Measurements from ENCODE around the gene RTN4RL1.
"Not testable (repeated sequence)": the region's sequence is repeated elsewhere in the genome, so short reads cannot be mapped to it uniquely, and the experiment has no call there.

Gene RTN4RL1

DNA sequence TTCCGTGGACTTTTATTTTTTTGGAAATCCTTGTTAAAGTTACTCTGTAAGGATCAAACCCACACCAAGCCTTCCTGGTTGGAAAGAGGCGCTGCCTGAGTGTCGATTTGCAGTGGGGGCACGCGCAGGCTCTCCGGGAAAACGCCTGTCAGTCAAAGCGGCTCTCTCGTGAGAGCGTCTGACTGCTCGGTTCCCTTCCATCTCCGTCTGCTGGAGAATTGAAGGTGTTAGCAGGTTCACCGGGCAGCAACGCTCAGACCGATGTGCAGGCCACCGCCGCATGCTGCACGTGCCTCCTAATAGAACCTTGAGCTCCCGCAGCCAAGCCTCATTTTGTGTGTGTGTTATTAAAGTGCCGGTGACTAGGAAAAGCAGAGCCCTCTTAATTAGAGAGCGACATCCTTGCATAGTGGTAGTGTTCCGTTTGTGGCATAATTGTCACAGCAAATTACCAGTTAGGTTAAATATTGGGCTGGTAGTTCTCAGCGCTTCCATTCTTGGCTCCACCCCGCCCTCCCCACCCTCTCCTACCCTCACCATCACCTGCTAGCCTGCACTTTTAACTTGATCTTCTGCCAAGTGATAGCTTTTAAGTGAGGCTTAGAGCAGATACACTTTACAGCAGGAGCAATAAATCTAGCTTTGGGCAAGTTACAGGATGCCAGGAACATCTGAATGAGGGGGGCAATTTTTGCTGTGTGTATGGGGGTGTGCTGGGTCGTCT lies 119.8 kb downstream of the RTN4RL1 start:
- Histone ChIP-seq H3K27me3 (ENCODE audit: control insufficient read depth, insufficient read depth, low read length) (peaks cover 61% of the 10 kb centered on the region), H3K9ac (ENCODE audit: low read length) (no peak overlapping the region), H3K4me3 (ENCODE audit: low read length) (no peak overlapping the region), H3K36me3 (ENCODE audit: control insufficient read depth, insufficient read depth, low read length) (no peaks in the 10 kb centered on the region), H3K4me1 (ENCODE audit: control insufficient read depth, insufficient read depth, low read length) (peaks cover 17% of the 10 kb centered on the region), H3K9me3 (ENCODE audit: control insufficient read depth, low read length) (no peaks in the 10 kb centered on the region)

DNA sequence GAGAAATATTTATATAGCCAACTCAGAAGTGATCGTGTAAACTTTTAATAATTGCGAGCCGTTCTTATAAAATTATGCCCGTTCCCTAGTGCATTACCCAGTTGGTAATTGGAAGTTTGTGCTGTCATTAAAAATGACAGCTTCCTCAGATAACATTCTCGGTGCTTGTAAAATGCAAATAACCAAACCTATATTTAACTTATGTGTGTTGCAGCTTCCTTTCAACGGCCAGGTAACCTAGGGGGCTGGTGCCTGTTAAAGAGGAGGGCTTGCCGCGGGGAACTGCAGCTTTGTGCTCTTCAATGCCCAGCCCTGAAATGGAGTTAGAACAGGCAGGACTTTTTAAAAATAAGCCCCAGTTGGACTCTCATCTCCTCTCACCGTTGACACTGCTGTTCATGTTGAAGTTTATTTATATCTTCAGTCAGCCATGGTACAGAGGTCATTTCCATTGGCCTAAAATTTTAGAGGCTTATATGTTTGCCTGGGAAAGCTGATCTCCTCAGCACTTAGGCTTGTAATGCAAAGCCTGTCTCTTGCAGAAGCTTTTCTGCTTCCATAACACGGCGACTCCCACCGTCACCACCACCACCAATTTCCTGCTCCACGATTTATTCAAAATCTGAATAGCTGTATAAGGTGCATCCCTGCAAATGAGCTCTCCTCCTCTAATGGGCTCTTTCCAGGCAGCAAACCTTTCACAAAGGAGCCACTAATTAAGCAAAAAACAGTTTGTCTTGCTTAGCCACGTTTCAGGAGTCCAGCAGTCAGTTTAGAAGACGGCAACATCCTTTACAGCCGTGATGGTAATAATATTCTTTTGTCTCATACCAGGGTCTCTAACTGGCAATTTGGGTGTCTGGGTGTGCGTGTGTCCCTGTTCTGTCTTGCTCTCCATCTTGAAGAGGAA lies 120.6 kb downstream of the RTN4RL1 start:
- H3K4me3 ChIP-seq (ENCODE audit: low read length), result no peak overlapping the region
- peaks cover 53% of the 10 kb centered on the region for H3K27me3 ChIP-seq (ENCODE audit: control insufficient read depth, insufficient read depth, low read length)
- H3K9ac ChIP-seq (ENCODE audit: low read length), result no peak overlapping the region
- H3K4me1 ChIP-seq (ENCODE audit: control insufficient read depth, insufficient read depth, low read length), result peaks cover 17% of the 10 kb centered on the region
- no peaks in the 10 kb centered on the region for H3K36me3 ChIP-seq (ENCODE audit: control insufficient read depth, insufficient read depth, low read length)
- no peaks in the 10 kb centered on the region for H3K9me3 ChIP-seq (ENCODE audit: control insufficient read depth, low read length)

DNA sequence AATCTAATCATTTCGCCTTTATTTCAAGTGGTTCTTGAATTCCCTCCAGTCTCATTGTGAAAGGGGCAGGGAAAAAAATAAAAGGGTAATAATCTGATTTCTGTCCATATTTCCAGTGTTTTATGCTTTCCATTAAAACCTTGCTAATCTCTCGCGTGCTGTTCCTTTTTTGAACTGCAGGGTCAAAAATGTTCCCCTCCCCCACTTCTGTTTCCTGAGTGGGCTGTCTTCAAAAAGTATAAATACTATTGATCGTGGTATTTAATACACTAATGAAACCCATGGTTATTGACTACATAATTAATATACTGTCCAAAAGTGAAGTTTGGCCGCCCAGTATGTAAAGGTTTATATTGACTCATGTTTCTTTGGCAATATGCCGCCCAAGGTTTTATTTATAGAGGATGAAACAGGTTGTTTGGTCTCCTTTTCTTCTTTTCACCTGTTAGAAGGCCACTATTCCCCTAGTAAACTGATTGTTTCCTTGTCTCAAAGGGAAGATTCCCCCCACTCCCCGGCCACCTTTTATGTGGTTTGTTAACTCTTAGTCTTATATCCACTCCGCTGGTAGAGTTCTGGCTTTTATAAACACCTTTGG lies 125.6 kb downstream of the RTN4RL1 start:
- no peak overlapping the region for H3K4me3 ChIP-seq (ENCODE audit: low read length)
- H3K9ac ChIP-seq (ENCODE audit: low read length), result no peak overlapping the region
- peaks cover 7% of the 10 kb centered on the region for H3K27me3 ChIP-seq (ENCODE audit: control insufficient read depth, insufficient read depth, low read length)
- H3K36me3 ChIP-seq (ENCODE audit: control insufficient read depth, insufficient read depth, low read length), result peaks cover 6% of the 10 kb centered on the region
- H3K9me3 ChIP-seq (ENCODE audit: control insufficient read depth, low read length), result no peaks in the 10 kb centered on the region
- H3K4me1 ChIP-seq (ENCODE audit: control insufficient read depth, insufficient read depth, low read length), result peaks cover 5% of the 10 kb centered on the region

DNA sequence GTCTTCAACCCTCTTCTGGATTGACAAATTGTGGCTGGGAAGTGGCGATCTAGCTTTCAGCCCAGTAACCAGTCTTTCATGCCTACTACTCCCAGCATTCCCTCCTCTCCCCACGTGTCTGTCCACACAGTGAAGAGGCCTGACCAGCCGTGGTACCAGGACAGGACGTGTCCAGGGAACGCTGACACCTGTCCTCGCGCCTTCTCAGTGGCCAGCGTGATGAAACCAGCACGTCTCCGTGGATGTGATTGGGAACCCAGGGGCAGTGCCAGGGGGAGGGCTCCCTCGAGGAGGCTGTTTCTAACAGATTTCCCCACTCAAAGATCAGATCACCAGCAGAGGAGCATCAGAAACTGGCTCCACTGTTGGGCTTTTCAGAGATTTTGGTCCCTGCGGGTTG lies 126.3 kb downstream of the RTN4RL1 start:
- H3K36me3 ChIP-seq (ENCODE audit: control insufficient read depth, insufficient read depth, low read length), result peaks cover 6% of the 10 kb centered on the region
- H3K9ac ChIP-seq (ENCODE audit: low read length), result no peak overlapping the region
- no peak overlapping the region for H3K4me3 ChIP-seq (ENCODE audit: low read length)
- no peaks in the 10 kb centered on the region for H3K9me3 ChIP-seq (ENCODE audit: control insufficient read depth, low read length)
- H3K4me1 ChIP-seq (ENCODE audit: control insufficient read depth, insufficient read depth, low read length), result no peaks in the 10 kb centered on the region
- H3K27me3 ChIP-seq (ENCODE audit: control insufficient read depth, insufficient read depth, low read length), result peaks cover 1% of the 10 kb centered on the region

DNA sequence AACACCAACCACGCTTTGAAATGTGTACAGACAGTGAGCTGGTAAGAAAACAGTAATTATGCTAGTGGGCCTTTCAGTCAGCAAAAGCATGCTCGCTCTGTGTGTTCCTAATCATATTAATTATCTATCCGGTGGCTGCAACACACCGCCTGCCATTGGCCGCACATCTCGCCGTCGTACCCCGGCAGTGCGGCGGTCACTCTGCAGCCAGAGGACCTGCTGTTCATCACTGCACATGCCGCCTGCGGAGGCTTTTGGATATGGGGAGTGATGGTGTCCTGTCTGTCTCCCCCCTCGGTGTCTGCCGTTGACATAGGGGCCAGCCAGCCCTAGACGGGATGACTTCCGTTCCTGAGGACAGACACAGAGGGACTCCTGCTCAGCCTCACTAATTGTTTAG lies 126.8 kb downstream of the RTN4RL1 start:
- H3K36me3 ChIP-seq (ENCODE audit: control insufficient read depth, insufficient read depth, low read length), result peaks cover 6% of the 10 kb centered on the region
- H3K9ac ChIP-seq (ENCODE audit: low read length), result no peak overlapping the region
- H3K4me3 ChIP-seq (ENCODE audit: low read length), result no peak overlapping the region
- H3K4me1 ChIP-seq (ENCODE audit: control insufficient read depth, insufficient read depth, low read length), result no peaks in the 10 kb centered on the region
- H3K27me3 ChIP-seq (ENCODE audit: control insufficient read depth, insufficient read depth, low read length), result no peaks in the 10 kb centered on the region
- no peaks in the 10 kb centered on the region for H3K9me3 ChIP-seq (ENCODE audit: control insufficient read depth, low read length)

DNA sequence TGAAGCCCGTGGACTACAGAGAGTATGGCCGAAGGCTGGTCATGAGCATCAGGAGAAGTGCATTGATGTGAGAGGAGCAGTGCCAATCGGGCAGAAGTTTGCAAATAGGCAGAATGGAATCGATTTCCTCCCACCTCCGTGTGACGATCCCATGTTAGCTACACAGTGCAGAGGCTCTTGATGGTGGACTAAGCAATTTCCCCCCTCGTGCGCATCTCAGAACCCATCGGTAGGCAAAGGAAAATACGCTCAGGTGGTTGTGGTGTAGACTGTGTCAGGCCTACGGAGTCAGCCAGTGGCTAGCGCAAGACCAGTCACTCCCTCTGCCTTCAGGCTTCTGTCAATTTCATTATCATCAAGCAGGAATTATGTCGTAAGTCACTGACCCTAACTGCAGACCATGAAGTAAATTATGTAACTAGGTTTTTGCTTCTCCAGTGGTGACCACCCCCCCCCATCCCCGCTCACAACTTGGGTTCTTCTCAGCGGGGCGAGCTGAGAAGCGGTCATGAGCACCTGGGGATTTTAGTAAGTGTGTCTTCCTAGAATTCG lies 128.0 kb downstream of the RTN4RL1 start:
- no peaks in the 10 kb centered on the region for H3K27me3 ChIP-seq (ENCODE audit: control insufficient read depth, insufficient read depth, low read length)
- H3K9ac ChIP-seq (ENCODE audit: low read length), result no peak overlapping the region
- H3K36me3 ChIP-seq (ENCODE audit: control insufficient read depth, insufficient read depth, low read length), result peaks cover 6% of the 10 kb centered on the region
- no peak overlapping the region for H3K4me3 ChIP-seq (ENCODE audit: low read length)
- H3K9me3 ChIP-seq (ENCODE audit: control insufficient read depth, low read length), result no peaks in the 10 kb centered on the region
- no peaks in the 10 kb centered on the region for H3K4me1 ChIP-seq (ENCODE audit: control insufficient read depth, insufficient read depth, low read length)

DNA sequence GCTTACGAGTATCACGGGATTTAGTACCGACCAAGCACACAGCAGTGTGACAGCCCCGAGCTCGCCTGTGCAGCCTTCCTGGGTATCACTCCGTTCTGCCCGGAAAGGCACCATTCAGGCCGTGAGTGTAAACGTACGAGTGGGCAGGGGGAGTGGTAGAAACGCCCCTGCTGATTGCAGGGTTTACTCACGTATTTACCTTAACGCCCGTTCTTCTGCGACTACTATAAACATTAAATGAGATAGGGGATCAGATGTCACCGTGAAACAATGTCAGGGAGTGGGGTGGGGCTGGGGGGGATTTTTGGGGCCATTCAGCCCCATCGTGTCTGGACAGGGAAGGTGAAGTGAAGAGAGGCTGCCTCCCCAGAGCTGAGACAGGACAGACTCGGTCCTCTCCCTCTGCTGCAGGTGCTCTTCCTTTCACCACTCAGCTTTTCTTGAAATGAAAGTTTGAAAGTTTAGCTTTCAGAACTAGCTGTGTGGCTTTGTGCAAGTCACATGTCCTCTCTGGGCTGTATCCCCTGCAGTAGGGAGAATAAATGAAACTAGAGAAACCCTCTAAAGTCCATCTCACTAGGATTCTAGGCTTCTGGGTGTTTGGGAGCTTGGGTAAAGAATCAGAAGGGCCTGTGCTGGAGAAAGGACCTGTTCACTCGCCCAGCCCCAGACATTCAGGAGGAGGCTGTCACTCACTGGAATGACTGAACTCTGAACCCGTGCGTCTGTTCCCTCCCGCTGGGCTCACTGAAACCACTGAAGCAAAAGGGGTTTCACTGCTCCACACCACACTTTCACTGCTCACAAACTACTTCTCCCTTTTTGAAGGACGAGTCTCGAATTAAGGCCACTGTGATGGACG lies 128.7 kb downstream of the RTN4RL1 start:
- peaks cover 6% of the 10 kb centered on the region for H3K36me3 ChIP-seq (ENCODE audit: control insufficient read depth, insufficient read depth, low read length)

DNA sequence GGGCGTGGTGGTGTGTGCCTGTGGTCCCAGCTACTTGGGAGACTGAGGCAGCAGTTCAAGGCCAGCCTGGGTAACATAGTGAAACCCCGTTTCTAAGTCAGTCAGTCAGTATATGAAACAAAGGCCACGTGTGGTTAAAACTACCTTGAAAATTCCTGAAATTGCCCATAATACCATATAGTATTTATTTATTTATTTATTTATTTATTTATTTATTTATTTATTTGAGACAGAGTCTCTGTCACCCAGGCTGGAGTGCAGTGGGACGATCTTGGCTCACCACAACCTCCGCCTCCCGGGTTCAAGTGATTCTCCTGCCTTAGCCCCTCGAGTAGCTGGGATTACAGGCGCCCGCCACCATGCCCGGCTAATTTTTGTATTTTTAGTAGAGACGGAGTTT lies 129.7 kb downstream of the RTN4RL1 start:
- H3K36me3 ChIP-seq (ENCODE audit: control insufficient read depth, insufficient read depth, low read length), result peaks cover 12% of the 10 kb centered on the region
- not testable (repeated sequence) for H3K4me3 ChIP-seq (ENCODE audit: low read length)

More for the DNA sequence above, 128.7 kb downstream of the RTN4RL1 start:
- Histone ChIP-seq H3K9ac (ENCODE audit: low read length) (no peak overlapping the region), H3K4me1 (ENCODE audit: control insufficient read depth, insufficient read depth, low read length) (no peaks in the 10 kb centered on the region), H3K27me3 (ENCODE audit: control insufficient read depth, insufficient read depth, low read length) (no peaks in the 10 kb centered on the region), H3K9me3 (ENCODE audit: control insufficient read depth, low read length) (no peaks in the 10 kb centered on the region), H3K4me3 (ENCODE audit: low read length) (no peak overlapping the region)

DNA sequence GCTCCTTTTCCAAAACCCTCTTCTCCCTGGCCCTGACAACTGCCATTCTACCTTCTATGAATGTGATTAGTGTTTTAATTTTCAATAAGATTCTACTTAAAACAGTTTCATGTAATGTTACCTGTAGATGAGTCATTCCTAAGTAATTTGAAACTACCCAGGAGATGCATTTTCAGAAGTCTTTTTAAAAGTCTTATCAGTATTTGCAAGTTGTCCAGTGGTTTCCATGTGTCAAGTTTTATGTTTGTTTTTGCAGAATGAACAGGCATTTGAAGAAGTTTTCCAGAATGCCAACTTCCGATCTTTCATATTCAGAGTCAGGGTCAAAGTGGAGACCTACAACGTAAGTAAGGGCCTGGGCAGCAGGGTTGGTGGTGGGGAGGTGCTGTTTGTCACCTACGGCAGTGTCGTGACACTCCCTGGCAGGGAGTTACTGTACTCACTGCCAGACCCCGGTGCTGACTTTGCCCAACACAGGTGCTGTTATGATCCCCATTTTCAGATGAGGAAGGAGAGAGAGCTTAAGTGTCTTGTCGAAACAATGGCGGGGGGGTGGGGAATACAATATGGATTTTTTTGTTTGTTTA lies 130.3 kb downstream of the RTN4RL1 start:
- Histone ChIP-seq H3K36me3 (ENCODE audit: control insufficient read depth, insufficient read depth, low read length) (peaks cover 12% of the 10 kb centered on the region), H3K9me3 (ENCODE audit: control insufficient read depth, low read length) (no peaks in the 10 kb centered on the region), H3K4me1 (ENCODE audit: control insufficient read depth, insufficient read depth, low read length) (no peaks in the 10 kb centered on the region), H3K9ac (ENCODE audit: low read length) (no peak overlapping the region), H3K27me3 (ENCODE audit: control insufficient read depth, insufficient read depth, low read length) (no peaks in the 10 kb centered on the region), H3K4me3 (ENCODE audit: low read length) (no peak overlapping the region)

More for the DNA sequence above, 129.7 kb downstream of the RTN4RL1 start:
- not testable (repeated sequence) for H3K4me1 ChIP-seq (ENCODE audit: control insufficient read depth, insufficient read depth, low read length); H3K27me3 ChIP-seq (ENCODE audit: control insufficient read depth, insufficient read depth, low read length); H3K9me3 ChIP-seq (ENCODE audit: control insufficient read depth, low read length); H3K9ac ChIP-seq (ENCODE audit: low read length)

DNA sequence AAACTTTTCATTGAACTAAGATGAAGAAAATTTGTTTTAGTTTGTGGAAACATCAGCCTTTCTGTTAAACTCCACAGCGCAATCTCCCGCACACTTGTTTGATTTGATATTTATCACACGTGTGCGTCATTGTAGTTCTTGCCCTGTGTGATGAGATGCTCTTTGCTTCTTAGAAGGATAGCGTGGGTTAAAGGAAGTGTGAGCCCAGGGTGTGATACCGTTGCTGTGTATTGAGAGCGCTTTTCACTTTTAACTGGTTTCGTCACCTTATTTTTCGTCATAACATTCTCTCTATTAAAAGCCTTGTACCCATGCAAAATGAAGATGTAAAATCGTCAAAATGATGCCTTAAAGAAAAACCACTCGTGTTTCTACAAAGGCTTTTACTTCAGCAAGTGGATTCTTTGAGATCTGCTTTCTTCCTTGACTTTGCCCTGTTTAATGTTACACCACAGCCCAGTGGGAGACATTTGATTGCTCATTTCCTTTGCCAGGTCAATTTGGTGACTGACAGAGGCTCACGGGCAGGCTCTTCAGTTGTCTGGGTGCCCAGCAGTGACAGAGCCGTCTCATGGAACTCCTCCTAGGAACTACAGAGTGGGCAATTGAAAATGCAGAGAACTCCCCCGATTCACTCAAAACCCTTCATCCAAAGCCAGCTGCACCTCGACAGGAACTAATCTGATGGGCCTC lies 134.2 kb downstream of the RTN4RL1 start:
- Histone ChIP-seq H3K4me3 (ENCODE audit: low read length) (no peak overlapping the region), H3K36me3 (ENCODE audit: control insufficient read depth, insufficient read depth, low read length) (peaks cover 13% of the 10 kb centered on the region), H3K4me1 (ENCODE audit: control insufficient read depth, insufficient read depth, low read length) (no peaks in the 10 kb centered on the region), H3K9me3 (ENCODE audit: control insufficient read depth, low read length) (no peaks in the 10 kb centered on the region), H3K27me3 (ENCODE audit: control insufficient read depth, insufficient read depth, low read length) (no peaks in the 10 kb centered on the region), H3K9ac (ENCODE audit: low read length) (no peak overlapping the region)

All from mucosa of stomach (tissue), 1 donor.